IMR-90 (cell line): Measurements from ENCODE around the gene TIAM2. TPM values are rescaled to one million over a fixed set of nuclear protein-coding genes. Genes with fewer than 3 reads are reported as not detected.

Source experiments
- ATAC-seq: fragments of 200-7000 bp; cut with Tn5 transposase; 2 replicates; pipeline ENCODE4 v1.9.1; 2020; ENCODE audit warnings: low read depth, mild to moderate bottlenecking, moderate library complexity
- BruUV-seq: library from RNA; stranded (reverse); fragments of 400-500 nt; replicated peaks from 2 replicates; lab custom pipeline; 2021; lab: Mats Ljungman, UMichigan
- CTCF ChIA-PET: fragments of 300-600 bp; formaldehyde crosslinking; extraction: SDS; loops from one replicate; lab custom pipeline; 2021; ENCODE audit warnings: antibody characterized with exemption; lab: Yijun Ruan, JAX
- POLR2A ChIA-PET: fragments of 300-600 bp; sonication (Branson Sonifier 250); formaldehyde crosslinking; loops from one replicate; lab custom pipeline; 2022; ENCODE audit warnings: antibody characterized with exemption; ENCODE audit not compliant: unreplicated experiment; lab: Charles Lee
- DNase-seq: peaks from one replicate; pipeline ENCODE4 v3.0.0; 2013
- H2AFZ ChIP-seq: replicated peaks from 2 replicates; pipeline ENCODE3; 2013; ENCODE audit warnings: low read length, mild to moderate bottlenecking; ENCODE audit not compliant: poor library complexity
- H2AK5ac ChIP-seq: 2 replicates; pipeline ENCODE4 v1.6.1; 2013; ENCODE audit warnings: low read depth, low read length, inconsistent platforms
- H2AK9ac ChIP-seq: replicated peaks from 2 replicates; pipeline ENCODE3; 2013; ENCODE audit warnings: mild to moderate bottlenecking, low read depth, low read length, moderate library complexity; ENCODE audit not compliant: poor library complexity
- H2BK120ac ChIP-seq: 2 replicates; pipeline ENCODE4 v1.6.1; 2013; ENCODE audit warnings: low read depth, low read length, inconsistent platforms
- H2BK15ac ChIP-seq: 3 replicates; pipeline ENCODE4 v1.6.1; 2013; ENCODE audit warnings: low read depth, low read length, inconsistent platforms
- H2BK20ac ChIP-seq: 2 replicates; pipeline ENCODE4 v1.6.1; 2013; ENCODE audit warnings: low read depth, mild to moderate bottlenecking, inconsistent platforms, low read length, moderate library complexity
- H2BK5ac ChIP-seq: 2 replicates; pipeline ENCODE4 v1.6.1; 2013; ENCODE audit warnings: mild to moderate bottlenecking, low read depth, low read length, inconsistent platforms; ENCODE audit not compliant: poor library complexity, severe bottlenecking
- H3K14ac ChIP-seq: replicated peaks from 2 replicates; pipeline ENCODE4 v1.6.1; 2013; ENCODE audit warnings: low read depth, low read length, inconsistent platforms
- H3K18ac ChIP-seq: 2 replicates; pipeline ENCODE4 v1.6.1; 2013; ENCODE audit warnings: low read depth, low read length, control low read depth
- H3K23ac ChIP-seq: 2 replicates; pipeline ENCODE4 v1.6.1; 2013; ENCODE audit warnings: low read depth, low read length, inconsistent platforms
- H3K27ac ChIP-seq: 2 replicates; pipeline ENCODE4 v1.5.1; 2013; ENCODE audit warnings: mild to moderate bottlenecking, control low read depth, low read length; ENCODE audit not compliant: insufficient read depth
- H3K27me3 ChIP-seq: 2 replicates; pipeline ENCODE4 v1.6.1; 2013; ENCODE audit warnings: low read length; ENCODE audit not compliant: control insufficient read depth, insufficient read depth
- H3K36me3 ChIP-seq: 2 replicates; pipeline ENCODE4 v1.6.1; 2013; ENCODE audit warnings: low read length, mixed read lengths; ENCODE audit not compliant: control insufficient read depth, insufficient read depth
- H3K4ac ChIP-seq: 2 replicates; pipeline ENCODE4 v1.6.1; 2013; ENCODE audit warnings: low read depth, low read length, inconsistent platforms
- H3K4me1 ChIP-seq: 2 replicates; pipeline ENCODE4 v1.6.1; 2013; ENCODE audit warnings: low read length, mixed read lengths; ENCODE audit not compliant: control insufficient read depth, insufficient read depth
- H3K4me2 ChIP-seq: 2 replicates; pipeline ENCODE4 v1.6.1; 2013; ENCODE audit warnings: low read depth, mild to moderate bottlenecking, control low read depth, low read length, moderate library complexity
- H3K4me3 ChIP-seq: 2 replicates; pipeline ENCODE4 v1.5.1; 2013; ENCODE audit warnings: low read depth, mild to moderate bottlenecking, control low read depth, low read length, moderate library complexity; ENCODE audit not compliant: insufficient read depth
- H3K56ac ChIP-seq: 2 replicates; pipeline ENCODE4 v1.6.1; 2013; ENCODE audit warnings: low read length, inconsistent platforms; ENCODE audit not compliant: insufficient read depth; ENCODE audit errors: extremely low read depth
- H3K79me1 ChIP-seq, 2 experiments: 2 replicates each; pipeline ENCODE4 v1.6.1; 2013; ENCODE audit warnings: low read length in 2 of 2, inconsistent platforms in 1 of 2, low read depth in 1 of 2
- H3K9ac ChIP-seq: 2 replicates; pipeline ENCODE4 v1.6.1; 2013; ENCODE audit warnings: low read depth, low read length, control low read depth
- H3K9me1 ChIP-seq: 2 replicates; pipeline ENCODE4 v1.6.1; 2013; ENCODE audit warnings: low read length, inconsistent platforms; ENCODE audit not compliant: insufficient read depth
- H3K9me3 ChIP-seq: 2 replicates; pipeline ENCODE4 v1.6.1; 2013; ENCODE audit warnings: low read length; ENCODE audit not compliant: control insufficient read depth, insufficient read depth
- H4K20me1 ChIP-seq: 2 replicates; pipeline ENCODE4 v1.6.1; 2013; ENCODE audit warnings: low read length, inconsistent platforms; ENCODE audit not compliant: insufficient read depth
- H4K5ac ChIP-seq: 2 replicates; pipeline ENCODE4 v1.6.1; 2013; ENCODE audit warnings: mild to moderate bottlenecking, low read depth, low read length, control low read depth
- H4K8ac ChIP-seq, 2 experiments: 2 replicates each; pipeline ENCODE4 v1.6.1; 2013; ENCODE audit warnings: low read depth in 2 of 2, low read length in 2 of 2, control low read depth in 1 of 2, inconsistent platforms in 1 of 2
- H4K91ac ChIP-seq: 2 replicates; pipeline ENCODE4 v1.6.1; 2013; ENCODE audit warnings: low read depth, low read length, inconsistent platforms; ENCODE audit not compliant: insufficient read depth
- BHLHE40 ChIP-seq: fragments of 150-350 bp; IDR thresholded peaks from 2 replicates; pipeline ENCODE4 v1.6.1; 2016; ENCODE audit warnings: mild to moderate bottlenecking, low read depth, low read length
- CEBPB ChIP-seq: IDR thresholded peaks from 2 replicates; pipeline ENCODE4 v1.6.1; 2012; ENCODE audit warnings: low read depth, low read length, improper control_type of control experiment
- CHD1 ChIP-seq: IDR thresholded peaks from 2 replicates; pipeline ENCODE4 v1.6.1; 2012; ENCODE audit warnings: low read depth, low read length, improper control_type of control experiment
- FOS ChIP-seq: fragments of 150-350 bp; IDR thresholded peaks from 2 replicates; pipeline ENCODE4 v1.6.1; 2016; ENCODE audit warnings: low read depth, low read length
- MAFK ChIP-seq: IDR thresholded peaks from 2 replicates; pipeline ENCODE4 v1.6.1; 2012; ENCODE audit warnings: low read depth, low read length, improper control_type of control experiment
- MAZ ChIP-seq: IDR thresholded peaks from 2 replicates; pipeline ENCODE4 v1.6.1; 2012; ENCODE audit warnings: low read depth, mild to moderate bottlenecking, low read length, improper control_type of control experiment, moderate library complexity, borderline replicate concordance
- MXI1 ChIP-seq: IDR thresholded peaks from 2 replicates; pipeline ENCODE4 v1.6.1; 2012; ENCODE audit warnings: low read depth, mild to moderate bottlenecking, low read length, moderate library complexity, borderline replicate concordance
- NFE2L2 ChIP-seq: fragments of 150-350 bp; IDR thresholded peaks from 2 replicates; pipeline ENCODE4 v1.6.1; 2016; ENCODE audit warnings: low read depth, mild to moderate bottlenecking, low read length
- POLR2A ChIP-seq: IDR thresholded peaks from 2 replicates; pipeline ENCODE4 v1.6.1; 2012; ENCODE audit warnings: mild to moderate bottlenecking, low read depth, low read length
- RAD21 ChIP-seq: IDR thresholded peaks from 2 replicates; pipeline ENCODE4 v1.6.1; 2012; ENCODE audit warnings: low read length, improper control_type of control experiment
- RCOR1 ChIP-seq: IDR thresholded peaks from 2 replicates; pipeline ENCODE4 v1.6.1; 2012; ENCODE audit warnings: mild to moderate bottlenecking, low read length, improper control_type of control experiment; ENCODE audit not compliant: insufficient replicate concordance
- SMC3 ChIP-seq: fragments of 150-350 bp; IDR thresholded peaks from 2 replicates; pipeline ENCODE4 v1.6.1; 2016; ENCODE audit warnings: low read depth, mild to moderate bottlenecking, antibody characterized with exemption, low read length, moderate library complexity
- whole genome bisulfite sequencing, 2 experiments: methylation state at CpG; one replicate each; pipeline versions ENCODE4 v1.1.5 to v1.1.7; 2013; ENCODE audit warnings: missing lambda C conversion rate in 2 of 2; ENCODE audit not compliant: insufficient read length in 1 of 2; ENCODE audit errors: extremely low coverage in 2 of 2; 5-methylcytosine and 5-hydroxymethylcytosine counted together
- dilution Hi-C: fragments of 300-500 bp; cut with HindIII; formaldehyde crosslinking; loops from one replicate; pipeline ENCODE4 v1.14.3; 2018; ENCODE audit warnings: low sequenced_read_pairs; ENCODE audit not compliant: unreplicated experiment
- in situ Hi-C: fragments of 300-500 bp; cut with MboI; formaldehyde crosslinking; loops from 3 replicates; pipeline ENCODE4 v1.14.3; 2019; ENCODE audit warnings: low sequenced_read_pairs, inconsistent platforms, mixed read lengths
- intact Hi-C: fragments of 100-400 bp; cut with micrococcal nuclease; formaldehyde crosslinking; loops from 2 replicates; pipeline ENCODE4 v1.10.0; 2022
- polyA plus RNA-seq, 3 experiments: library from polyadenylated mRNA; depleted of rRNA; stranded (reverse); fragments of >200 nt; gene quantifications; 2 replicates each; pipeline ENCODE4 v1.2.3, GENCODE V29; 2012; ENCODE audit warnings: low replicate concordance in 1 of 3
- total RNA-seq: library from RNA; depleted of rRNA; stranded (reverse); fragments of >200 nt; gene quantifications from 2 replicates; pipeline ENCODE4 v1.2.3, GENCODE V29; 2012
- TF ChIP-seq, protein P1 (sequence below): conservative IDR thresholded peaks from 2 replicates; pipeline ENCODE4 v1.5.1; 2012; ENCODE audit warnings: mild to moderate bottlenecking, low read depth, low read length, improper control_type of control experiment
- TF ChIP-seq, protein P2 (sequence below): fragments of 150-350 bp; IDR thresholded peaks from 2 replicates; pipeline ENCODE4 v1.6.1; 2016; ENCODE audit warnings: low read depth, mild to moderate bottlenecking, low read length, moderate library complexity, borderline replicate concordance
- TF ChIP-seq, protein P3 (sequence below): fragments of 150-350 bp; IDR thresholded peaks from 2 replicates; pipeline ENCODE4 v1.6.1; 2017; ENCODE audit warnings: mild to moderate bottlenecking, antibody characterized with exemption, low read length, low read depth

The TIAM2 gene
- total and polyA plus RNA-seq, 2 of the 4 experiments (the other 2 are of a cell fraction), result 3.1 to 4.7 TPM

DNA sequence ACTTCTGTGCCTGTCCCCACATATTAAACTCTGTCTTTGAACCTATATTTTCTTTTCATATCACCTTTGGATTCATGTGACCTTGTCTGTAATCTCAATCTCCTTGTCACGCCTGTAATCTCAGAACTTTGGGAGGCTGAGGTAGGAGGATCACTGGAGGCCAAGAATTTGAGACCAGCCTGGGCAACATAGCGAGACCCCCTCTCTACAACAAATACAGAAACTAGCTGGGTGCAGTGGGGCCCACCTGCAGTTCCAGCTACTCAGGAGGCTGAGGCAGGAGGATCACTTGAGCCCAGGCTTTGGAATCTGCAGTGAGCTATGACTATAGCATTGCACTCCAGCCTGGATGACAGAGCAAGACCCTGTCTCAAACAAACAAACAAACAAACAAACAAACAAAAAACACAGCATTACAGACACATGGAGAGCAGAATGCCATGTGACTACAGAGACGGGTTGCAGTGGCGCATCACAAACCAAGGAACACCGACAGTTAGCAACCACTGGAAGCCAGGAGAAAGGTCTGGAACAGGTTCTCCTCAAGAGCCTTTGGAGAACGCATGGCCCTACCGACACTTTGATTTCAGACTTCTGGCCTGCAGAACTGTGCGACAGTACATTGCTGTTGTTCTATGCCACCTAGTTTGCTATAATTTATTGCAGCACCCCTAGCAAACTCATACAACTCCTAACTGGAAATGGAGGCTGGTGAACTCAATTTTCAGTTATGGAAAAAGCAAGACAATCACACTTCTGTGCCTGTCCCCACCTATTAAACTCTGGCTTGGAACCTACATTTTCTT is 14.6 kb upstream of the TIAM2 start:
- CTCF ChIA-PET, result no interaction called here
- no TSS peak for BruUV-seq
- TF ChIP-seq MAZ (no peak), FOS (no peak), BHLHE40 (no peak), CEBPB (no peak), RAD21 (no peak), RCOR1 (no peak), MAFK (no peak), MXI1 (no peak), NFE2L2 (no peak), POLR2A (no peak), SMC3 (no peak), CHD1 (no peak)
- TF ChIP-seq, protein P1, sequence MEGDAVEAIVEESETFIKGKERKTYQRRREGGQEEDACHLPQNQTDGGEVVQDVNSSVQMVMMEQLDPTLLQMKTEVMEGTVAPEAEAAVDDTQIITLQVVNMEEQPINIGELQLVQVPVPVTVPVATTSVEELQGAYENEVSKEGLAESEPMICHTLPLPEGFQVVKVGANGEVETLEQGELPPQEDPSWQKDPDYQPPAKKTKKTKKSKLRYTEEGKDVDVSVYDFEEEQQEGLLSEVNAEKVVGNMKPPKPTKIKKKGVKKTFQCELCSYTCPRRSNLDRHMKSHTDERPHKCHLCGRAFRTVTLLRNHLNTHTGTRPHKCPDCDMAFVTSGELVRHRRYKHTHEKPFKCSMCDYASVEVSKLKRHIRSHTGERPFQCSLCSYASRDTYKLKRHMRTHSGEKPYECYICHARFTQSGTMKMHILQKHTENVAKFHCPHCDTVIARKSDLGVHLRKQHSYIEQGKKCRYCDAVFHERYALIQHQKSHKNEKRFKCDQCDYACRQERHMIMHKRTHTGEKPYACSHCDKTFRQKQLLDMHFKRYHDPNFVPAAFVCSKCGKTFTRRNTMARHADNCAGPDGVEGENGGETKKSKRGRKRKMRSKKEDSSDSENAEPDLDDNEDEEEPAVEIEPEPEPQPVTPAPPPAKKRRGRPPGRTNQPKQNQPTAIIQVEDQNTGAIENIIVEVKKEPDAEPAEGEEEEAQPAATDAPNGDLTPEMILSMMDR, result no peak
- TF ChIP-seq, protein P2, sequence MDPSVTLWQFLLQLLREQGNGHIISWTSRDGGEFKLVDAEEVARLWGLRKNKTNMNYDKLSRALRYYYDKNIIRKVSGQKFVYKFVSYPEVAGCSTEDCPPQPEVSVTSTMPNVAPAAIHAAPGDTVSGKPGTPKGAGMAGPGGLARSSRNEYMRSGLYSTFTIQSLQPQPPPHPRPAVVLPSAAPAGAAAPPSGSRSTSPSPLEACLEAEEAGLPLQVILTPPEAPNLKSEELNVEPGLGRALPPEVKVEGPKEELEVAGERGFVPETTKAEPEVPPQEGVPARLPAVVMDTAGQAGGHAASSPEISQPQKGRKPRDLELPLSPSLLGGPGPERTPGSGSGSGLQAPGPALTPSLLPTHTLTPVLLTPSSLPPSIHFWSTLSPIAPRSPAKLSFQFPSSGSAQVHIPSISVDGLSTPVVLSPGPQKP, result no peak
- TF ChIP-seq, protein P3, sequence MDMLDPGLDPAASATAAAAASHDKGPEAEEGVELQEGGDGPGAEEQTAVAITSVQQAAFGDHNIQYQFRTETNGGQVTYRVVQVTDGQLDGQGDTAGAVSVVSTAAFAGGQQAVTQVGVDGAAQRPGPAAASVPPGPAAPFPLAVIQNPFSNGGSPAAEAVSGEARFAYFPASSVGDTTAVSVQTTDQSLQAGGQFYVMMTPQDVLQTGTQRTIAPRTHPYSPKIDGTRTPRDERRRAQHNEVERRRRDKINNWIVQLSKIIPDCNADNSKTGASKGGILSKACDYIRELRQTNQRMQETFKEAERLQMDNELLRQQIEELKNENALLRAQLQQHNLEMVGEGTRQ, result no peak

More for the DNA sequence above, 14.6 kb upstream of the TIAM2 start:
- Histone ChIP-seq H3K9me3 (no peaks in the 10 kb centered on the region), H4K5ac (no peak overlapping the region), H4K20me1 (no peaks in the 10 kb centered on the region), H2AFZ (no peak overlapping the region), H2BK20ac (no peak overlapping the region), H3K36me3 (no peaks in the 10 kb centered on the region), H2AK9ac (no peak overlapping the region), H3K27ac (no peak overlapping the region), H2BK120ac (no peak overlapping the region), H4K91ac (no peak overlapping the region), H3K4ac (no peak overlapping the region), H3K79me1 (no peaks in the 10 kb centered on the region), H3K18ac (no peak overlapping the region), H3K56ac (no peak overlapping the region), H2BK15ac (no peak overlapping the region), H3K27me3 (no peaks in the 10 kb centered on the region), H3K4me2 (no peak overlapping the region), H4K8ac (no peak overlapping the region), H3K9ac (no peak overlapping the region), H3K4me1 (no peaks in the 10 kb centered on the region), H2BK5ac (no peak overlapping the region), H3K4me3 (no peak overlapping the region), H3K9me1 (0 out of 2 replicates have a peak, but pooled peaks cover 2% of the 10 kb centered on the region), H3K14ac (no peak overlapping the region), H2AK5ac (no peak overlapping the region), H3K23ac (no peak overlapping the region)
- in situ Hi-C loops (no loop called here), dilution Hi-C loops (no loop called here), intact Hi-C loops (no loop called here)
- POLR2A ChIA-PET, result no interaction called here
- DNase-seq, result no peak
- WGBS, 2 experiments, result 91% methylated on average over 5 of the region's 8 CpGs; no CpG with 5 or more reads in 1 of the 2 experiments
- ATAC-seq, result no peak
